Naive B cell (primary cell): Measurements from ENCODE around the gene GPR152. TPM values are rescaled to one million over a fixed set of nuclear protein-coding genes. Genes with fewer than 3 reads are reported as not detected.
"Not testable (repeated sequence)": the region's sequence is repeated elsewhere in the genome, so short reads cannot be mapped to it uniquely, and the experiment has no call there.

Source experiments
- ATAC-seq, 2 donors: fragments of 150-1000 bp; cut with Tn5 transposase; 2 replicates each; pipeline ENCODE4 v1.10.0; 2021; ENCODE audit warnings: low read depth in 2 of 2, mild to moderate bottlenecking in 2 of 2, moderate library complexity in 2 of 2
- DNase-seq: peaks from one replicate; pipeline ENCODE4 v3.0.0; 2022
- H3K27ac Mint-ChIP-seq, 6 donors: one replicate each; pipeline ENCODE4 v1.8.0; 2020 to 2022; ENCODE audit warnings: mild to moderate bottlenecking in 6 of 6, mixed read lengths in 6 of 6, moderate library complexity in 5 of 6, inconsistent platforms in 2 of 6
- H3K27me3 Mint-ChIP-seq, 3 donors: one replicate each; pipeline ENCODE4 v1.8.0; 2021 to 2022; ENCODE audit warnings: mixed read lengths in 3 of 3, mild to moderate bottlenecking in 1 of 3
- H3K36me3 Mint-ChIP-seq, 2 donors: one replicate each; pipeline ENCODE4 v1.8.0; 2020 to 2022; ENCODE audit warnings: mixed read lengths in 2 of 2, inconsistent platforms in 1 of 2, mild to moderate bottlenecking in 1 of 2
- H3K4me1 Mint-ChIP-seq, 3 donors: one replicate each; pipeline ENCODE4 v1.8.0; 2020 to 2022; ENCODE audit warnings: mixed read lengths in 3 of 3, inconsistent platforms in 1 of 3, mild to moderate bottlenecking in 1 of 3, moderate library complexity in 1 of 3
- H3K4me3 Mint-ChIP-seq, 8 donors: one replicate each; pipeline ENCODE4 v1.8.0; 2020 to 2022; ENCODE audit warnings: mild to moderate bottlenecking in 8 of 8, mixed read lengths in 8 of 8, moderate library complexity in 8 of 8, inconsistent platforms in 2 of 8
- H3K9me3 Mint-ChIP-seq, 7 donors: one replicate each; pipeline ENCODE4 v1.8.0; 2020 to 2022; ENCODE audit warnings: mixed read lengths in 7 of 7, mild to moderate bottlenecking in 5 of 7, inconsistent platforms in 2 of 7, moderate library complexity in 1 of 7
- polyA plus RNA-seq, 6 donors: library from polyadenylated mRNA; unstranded; fragments of 300-500 nt; fragmentation: Illumina TruSeq; gene quantifications; one replicate each; pipeline ENCODE4 v1.2.3, GENCODE V29; 2021; ENCODE audit warnings: low read depth in 6 of 6

Gene GPR152
- polyA plus RNA-seq, 6 donors from 2014 or later, result 1.1 to 2.5 (median 1.7) TPM; not detected in 1

GRCh38 chr11:67493548-67494370 lies 41.2 kb upstream of the GPR152 start:
- peaks cover 3 to 12% (median 5%) of the 10 kb centered on the region in 3 donors for H3K4me1 Mint-ChIP-seq
- no peaks in the 10 kb centered on the region for H3K27me3 Mint-ChIP-seq
- no peak overlapping the region for H3K4me3 Mint-ChIP-seq
- DNase-seq, result no peak
- no peak for ATAC-seq
- H3K36me3 Mint-ChIP-seq, result peaks cover 0 to 12% of the 10 kb centered on the region in 2 donors
- H3K9me3 Mint-ChIP-seq, result no peaks in the 10 kb centered on the region
- H3K27ac Mint-ChIP-seq, result no peak overlapping the region

GRCh38 chr11:67492801-67493547 lies 40.4 kb upstream of the GPR152 start:
- no peaks in the 10 kb centered on the region for H3K9me3 Mint-ChIP-seq
- no peak overlapping the region for H3K27ac Mint-ChIP-seq
- no peak overlapping the region for H3K4me3 Mint-ChIP-seq
- peaks cover 3 to 19% (median 10%) of the 10 kb centered on the region in 3 donors for H3K4me1 Mint-ChIP-seq
- no peak for ATAC-seq
- no peaks in the 10 kb centered on the region for H3K27me3 Mint-ChIP-seq
- no peak for DNase-seq
- H3K36me3 Mint-ChIP-seq, result peaks cover 2 to 15% of the 10 kb centered on the region in 2 donors

- H3K4me3 Mint-ChIP-seq, result no peak overlapping the region
- no peaks in the 10 kb centered on the region for H3K9me3 Mint-ChIP-seq
- peaks cover 9 to 27% (median 17%) of the 10 kb centered on the region in 3 donors for H3K4me1 Mint-ChIP-seq
- H3K36me3 Mint-ChIP-seq, result peaks cover 8 to 22% of the 10 kb centered on the region in 2 donors
- peak overlapping the region in 2 of 6 donors; percentile 12 to 72 for H3K27ac Mint-ChIP-seq
- H3K27me3 Mint-ChIP-seq, result no peaks in the 10 kb centered on the region
- DNase-seq (no peak), ATAC-seq (no peak)
These were observed 39.7 kb upstream of the GPR152 start for GRCh38 chr11:67492069-67492727.

- Mint-ChIP-seq H3K27me3 (no peaks in the 10 kb centered on the region), H3K9me3 (no peaks in the 10 kb centered on the region), H3K4me1 (peaks cover 10 to 32% (median 25%) of the 10 kb centered on the region in 3 donors), H3K36me3 (peaks cover 8 to 22% of the 10 kb centered on the region in 2 donors), H3K4me3 (no peak overlapping the region), H3K27ac (no peak overlapping the region)
- DNase-seq (no peak), ATAC-seq (no peak)
These were observed 38.9 kb upstream of the GPR152 start for GRCh38 chr11:67491276-67492068.

- peaks cover 15 to 40% (median 32%) of the 10 kb centered on the region in 3 donors for H3K4me1 Mint-ChIP-seq
- peaks cover 8 to 22% of the 10 kb centered on the region in 2 donors for H3K36me3 Mint-ChIP-seq
- ATAC-seq, result no peak
- peak overlapping the region in 1 of 6 donors; percentile 69 for H3K27ac Mint-ChIP-seq
- H3K27me3 Mint-ChIP-seq, result no peaks in the 10 kb centered on the region
- H3K9me3 Mint-ChIP-seq, result no peaks in the 10 kb centered on the region
- H3K4me3 Mint-ChIP-seq, result no peak overlapping the region
- DNase-seq, result no peak
These were observed 38.2 kb upstream of the GPR152 start for GRCh38 chr11:67490727-67491065.

GRCh38 chr11:67489885-67490726 lies 37.6 kb upstream of the GPR152 start:
- peak overlapping the region in 2 of 6 donors; percentile 36 to 72 for H3K27ac Mint-ChIP-seq
- no peak for DNase-seq
- peaks cover 8 to 22% of the 10 kb centered on the region in 2 donors for H3K36me3 Mint-ChIP-seq
- no peaks in the 10 kb centered on the region for H3K27me3 Mint-ChIP-seq
- no peaks in the 10 kb centered on the region for H3K9me3 Mint-ChIP-seq
- no peak for ATAC-seq
- H3K4me3 Mint-ChIP-seq, result no peak overlapping the region
- peaks cover 17 to 42% (median 37%) of the 10 kb centered on the region in 3 donors for H3K4me1 Mint-ChIP-seq

GRCh38 chr11:67489203-67489884 lies 36.8 kb upstream of the GPR152 start:
- no peak for ATAC-seq
- Mint-ChIP-seq H3K4me1 (peaks cover 24 to 50% (median 45%) of the 10 kb centered on the region in 3 donors), H3K4me3 (no peak overlapping the region), H3K36me3 (peaks cover 8 to 22% of the 10 kb centered on the region in 2 donors), H3K27me3 (no peaks in the 10 kb centered on the region), H3K9me3 (no peaks in the 10 kb centered on the region), H3K27ac (peak overlapping the region in 2 of 6 donors; percentile 72 to 85)
- no peak for DNase-seq

- peak overlapping the region in 3 of 6 donors; percentile 53 to 93 (median 86) for H3K27ac Mint-ChIP-seq
These were observed 34.1 kb upstream of the GPR152 start for GRCh38 chr11:67486481-67487195.

GRCh38 chr11:67485873-67486361 lies 33.4 kb upstream of the GPR152 start:
- not testable (repeated sequence) for H3K27me3 Mint-ChIP-seq, H3K9me3 Mint-ChIP-seq, DNase-seq, ATAC-seq
- Mint-ChIP-seq H3K36me3 (peaks cover 8 to 18% of the 10 kb centered on the region in 2 donors), H3K27ac (peak overlapping the region; percentile 47 to 93 (median 82)), H3K4me1 (peaks cover 42 to 72% (median 68%) of the 10 kb centered on the region in 3 donors), H3K4me3 (peak overlapping the region; percentile 24 to 99 (median 80))

More at GRCh38 chr11:67486481-67487195, 34.1 kb upstream of the GPR152 start:
- Mint-ChIP-seq H3K36me3 (peaks cover 8 to 22% of the 10 kb centered on the region in 2 donors), H3K4me1 (peaks cover 42 to 72% (median 68%) of the 10 kb centered on the region in 3 donors), H3K9me3 (no peaks in the 10 kb centered on the region), H3K4me3 (peak overlapping the region; percentile 33 to 99 (median 80)), H3K27me3 (no peaks in the 10 kb centered on the region)
- DNase-seq (no peak), ATAC-seq (no peak)

- Mint-ChIP-seq H3K4me1 (peaks cover 42 to 67% (median 66%) of the 10 kb centered on the region in 3 donors), H3K27ac (peak overlapping the region; percentile 61 to 97 (median 96)), H3K4me3 (peak overlapping the region; percentile 86 to 99 (median 98)), H3K27me3 (no peaks in the 10 kb centered on the region), H3K9me3 (no peaks in the 10 kb centered on the region), H3K36me3 (peaks cover 8 to 14% of the 10 kb centered on the region in 2 donors)
- DNase-seq, result peak; percentile 70
- peak; percentile 40 to 45 for ATAC-seq
These were observed 32.4 kb upstream of the GPR152 start for GRCh38 chr11:67484847-67485311.
